Hypothalamus (tissue), 51 donors: Measurements from ENCODE around the gene ZNF837.
"Not testable (repeated sequence)": the region's sequence is repeated elsewhere in the genome, so short reads cannot be mapped to it uniquely, and the experiment has no call there.

Source experiments
- DNase-seq, 51 donors: peaks; one replicate each; lab custom pipeline; 2025; lab: John Stamatoyannopoulos, UW

ZNF837 gene

DNA sequence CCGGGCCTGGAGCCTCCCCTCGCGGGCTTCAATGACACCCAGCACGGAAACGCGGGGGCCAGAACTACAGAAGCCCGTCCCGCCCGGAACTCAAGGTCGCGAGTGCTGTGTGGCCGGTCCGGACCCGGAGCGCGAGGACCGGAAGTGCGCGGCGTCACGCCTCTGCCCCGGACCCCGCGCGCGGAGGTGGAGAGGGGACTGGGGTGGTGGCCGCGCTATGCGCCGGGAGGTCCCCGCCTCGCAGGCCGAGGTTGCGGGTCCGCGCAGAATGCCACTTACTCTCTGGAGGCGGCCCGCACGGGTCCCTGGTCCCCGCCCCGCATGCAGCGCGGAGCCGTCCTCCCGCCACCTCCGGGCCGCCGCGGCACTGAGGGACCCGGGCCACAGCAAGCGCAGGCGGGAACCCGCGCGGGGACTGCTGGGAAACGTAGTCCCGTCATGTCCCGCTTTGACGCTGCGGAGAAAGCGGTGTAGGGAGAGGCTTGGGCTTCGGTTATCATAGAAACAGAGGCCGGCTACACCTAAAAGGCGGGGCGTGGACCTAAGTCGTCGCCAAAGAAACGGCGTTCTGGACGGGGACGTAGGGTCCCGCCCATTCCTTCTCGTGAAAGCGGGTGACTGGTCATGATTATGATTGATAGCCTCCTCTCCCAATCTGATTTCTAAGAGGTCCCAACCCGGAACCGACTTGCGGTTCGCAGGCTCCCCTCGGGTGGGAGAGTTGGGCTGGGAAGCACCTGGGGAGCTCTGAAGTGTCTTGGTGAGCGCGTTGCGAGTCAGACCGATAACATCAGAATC lies at the start of gene ZNF837:
Gene ZNF837, minus strand, starts transcription at position 369 of the 798 bp plus-strand sequence. CDS start 11,698 bp downstream, outside the sequence.
- peak; percentile 80 to 99 (median 97) for DNase-seq

DNA sequence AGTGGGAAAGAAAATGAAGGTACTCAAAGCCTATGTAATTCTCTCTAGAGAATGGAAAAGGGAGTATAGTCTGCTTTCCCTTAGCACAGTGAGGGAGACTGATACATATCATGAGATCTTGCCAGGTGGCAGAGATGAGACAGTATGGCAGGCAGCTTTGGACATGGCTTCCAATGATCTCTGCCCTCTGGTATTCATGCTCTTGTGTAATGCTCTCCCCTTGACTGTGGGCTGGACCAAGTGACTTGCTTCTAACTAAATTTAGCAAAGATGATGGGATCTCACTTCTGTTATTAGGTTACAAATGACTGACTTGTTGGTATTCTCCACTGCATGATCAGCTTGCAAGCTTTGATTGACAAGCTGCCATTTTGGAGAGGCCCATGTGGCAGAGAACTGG lies 48.9 kb upstream of the ZNF837 start:
- no peak for DNase-seq

DNA sequence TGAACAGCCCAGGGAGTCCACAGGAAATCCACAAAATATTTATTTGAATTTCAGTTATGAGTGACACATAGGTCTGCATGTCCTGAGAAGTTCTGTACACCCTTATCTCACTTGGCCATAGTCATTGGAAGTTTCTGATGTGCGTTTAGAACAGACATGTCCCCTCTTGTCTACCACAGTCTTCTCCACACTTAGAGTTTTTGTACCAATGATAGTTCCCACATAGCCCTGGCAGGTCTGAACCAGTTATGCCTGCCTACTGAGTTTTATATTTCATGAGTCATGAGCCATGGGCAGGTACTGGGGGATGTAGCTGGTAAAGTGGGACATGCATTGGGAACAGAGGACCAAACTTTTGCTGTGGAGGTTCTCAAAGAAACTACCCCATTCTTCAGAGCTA lies 47.8 kb upstream of the ZNF837 start:
- no peak for DNase-seq

DNA sequence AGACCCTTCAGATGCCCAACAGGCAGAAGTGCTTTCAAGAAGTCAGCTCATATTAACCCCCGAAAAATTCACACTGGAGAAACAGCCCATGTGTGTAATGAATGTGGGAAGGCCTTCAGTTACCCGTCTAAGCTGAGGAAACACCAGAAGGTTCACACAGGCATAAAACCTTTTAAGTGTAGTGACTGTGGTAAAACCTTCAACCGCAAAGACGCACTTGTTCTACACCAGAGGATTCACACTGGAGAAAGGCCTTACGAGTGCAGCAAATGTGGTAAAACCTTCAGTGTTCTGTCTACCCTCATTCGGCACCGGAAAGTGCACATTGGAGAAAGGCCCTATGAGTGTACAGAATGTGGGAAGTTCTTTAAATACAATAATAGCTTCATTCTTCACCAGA lies 36.2 kb upstream of the ZNF837 start:
- DNase-seq, result no peak

DNA sequence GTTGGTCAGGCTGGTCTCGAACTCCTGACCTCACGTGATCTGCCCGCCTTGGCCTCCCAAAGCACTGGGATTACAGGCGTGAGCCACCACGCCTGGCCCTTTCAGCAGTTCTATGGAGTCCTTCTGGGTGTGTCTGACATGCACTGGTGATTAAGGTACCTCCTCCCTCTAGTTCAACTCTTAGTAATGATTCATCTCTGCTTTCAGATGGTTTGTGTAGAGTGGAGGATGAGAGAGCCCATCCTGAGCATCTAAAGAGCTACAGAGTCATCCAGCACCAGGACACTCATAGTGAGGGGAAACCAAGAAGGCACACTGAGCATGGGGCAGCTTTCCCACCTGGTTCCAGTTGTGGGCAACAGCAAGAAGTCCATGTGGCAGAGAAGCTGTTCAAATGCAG lies 35.8 kb upstream of the ZNF837 start:
- no peak for DNase-seq

DNA sequence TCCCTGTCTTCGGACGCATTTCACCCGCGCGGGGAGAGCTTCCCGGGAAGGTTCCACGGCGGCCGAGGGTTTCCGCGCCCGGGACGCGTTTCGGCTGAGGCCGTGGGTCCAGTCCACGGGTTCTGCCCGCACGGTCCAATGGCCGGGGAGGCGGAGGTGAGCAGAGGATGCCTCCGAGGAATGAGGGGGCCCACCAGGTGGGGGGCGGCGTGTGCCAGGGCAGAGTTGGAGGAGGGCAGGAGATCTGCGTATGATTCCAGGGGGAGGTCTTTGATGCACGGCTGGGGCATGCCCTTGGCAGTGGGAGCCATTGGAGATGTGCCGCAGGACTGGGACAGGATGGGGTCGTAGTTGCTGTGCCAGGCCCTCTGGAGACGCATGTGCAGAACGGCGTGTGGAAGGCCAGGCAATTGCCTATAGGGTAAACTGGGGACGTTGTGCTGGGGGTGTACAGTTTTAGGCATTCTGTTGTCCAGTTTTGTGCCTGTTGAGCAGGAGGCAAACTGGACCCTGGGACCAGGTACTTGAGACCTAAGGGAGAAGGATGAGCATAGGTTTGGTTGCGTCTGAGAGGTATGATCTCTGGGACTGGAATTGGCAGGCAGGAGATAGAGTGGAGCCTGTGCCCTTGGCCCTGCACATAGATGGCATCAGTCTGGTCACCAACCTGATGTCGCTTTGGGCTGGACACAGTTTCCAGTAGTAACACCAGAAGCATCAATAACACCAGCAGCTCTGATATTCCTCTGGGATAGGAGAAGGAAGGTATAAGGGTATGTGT lies 28.4 kb upstream of the ZNF837 start:
- DNase-seq, result peak in 7 of 51 donors; percentile 11 to 43 (median 28)

DNA sequence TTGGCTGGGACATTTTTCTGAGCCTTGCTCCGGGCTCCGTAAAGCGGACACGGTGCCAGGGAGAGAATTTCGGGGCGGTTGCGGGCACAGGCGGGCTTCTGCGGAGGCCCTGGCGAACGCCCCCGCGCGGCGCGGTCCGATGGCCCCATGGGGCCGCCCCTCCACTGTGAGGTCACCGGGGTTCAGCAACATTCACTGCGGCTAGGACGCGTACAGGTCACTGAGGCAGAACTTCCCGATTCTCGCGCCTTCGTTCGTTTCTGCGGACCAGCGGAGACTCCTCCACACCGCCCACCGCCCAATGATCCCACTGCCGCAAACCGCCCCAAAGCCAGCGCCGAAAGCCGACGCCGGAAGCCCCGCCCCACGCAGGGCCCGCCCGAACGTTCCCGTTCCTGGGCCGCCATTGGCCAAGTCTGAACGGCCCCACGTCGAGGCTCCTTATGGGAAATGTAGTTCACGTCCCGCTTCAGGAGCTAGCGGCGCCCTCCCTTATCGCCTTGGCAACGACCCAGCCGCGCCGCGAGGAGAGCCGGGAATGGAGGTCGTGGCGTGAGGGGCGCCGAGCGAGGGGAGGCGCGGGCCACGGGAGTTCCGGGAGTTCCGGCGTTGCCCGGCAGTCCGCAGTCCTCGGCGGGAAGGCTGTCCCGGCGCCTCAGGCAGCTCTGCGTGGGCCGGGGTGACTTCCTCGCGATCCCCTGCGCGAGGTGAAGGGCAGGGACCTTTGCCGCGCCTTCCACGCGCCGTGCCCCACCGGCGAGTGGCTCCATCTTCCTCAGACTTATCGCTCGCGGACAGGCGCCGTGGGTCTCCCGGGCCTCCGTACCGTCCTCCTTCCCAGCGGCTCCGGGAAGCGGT lies 27.6 kb upstream of the ZNF837 start, which contains the start of gene ZNF584:
Gene ZNF584, plus strand, starts transcription at position 498 of the 858 bp plus-strand sequence. CDS start 499 bp downstream, outside the sequence.
- DNase-seq, result peak; percentile 60 to 98 (median 93)

DNA sequence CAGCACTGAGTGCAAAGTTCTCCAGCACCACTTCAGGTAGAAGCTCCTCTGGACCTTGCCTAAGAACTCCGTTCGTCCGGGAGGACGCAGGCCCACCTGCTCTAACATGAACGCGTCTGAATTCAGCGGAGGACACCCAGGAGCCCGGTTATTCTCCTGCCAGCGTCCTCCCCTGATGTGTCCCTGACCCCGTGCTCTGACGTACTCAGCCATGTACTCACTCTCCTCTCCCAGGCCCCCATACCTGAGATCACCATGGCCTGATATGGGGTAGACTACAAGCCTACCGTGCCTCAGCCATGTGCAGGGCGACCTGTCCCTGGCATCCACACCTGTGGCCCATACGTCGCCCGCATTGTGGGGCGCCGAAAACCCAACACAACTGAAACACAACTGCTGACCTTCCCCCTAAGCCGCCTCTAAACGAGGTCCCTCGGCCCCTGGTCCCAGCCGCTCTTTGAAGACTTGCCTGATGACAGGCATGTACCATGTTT lies 26.9 kb upstream of the ZNF837 start:
- DNase-seq, result peak in 1 of 51 donors; percentile 53

DNA sequence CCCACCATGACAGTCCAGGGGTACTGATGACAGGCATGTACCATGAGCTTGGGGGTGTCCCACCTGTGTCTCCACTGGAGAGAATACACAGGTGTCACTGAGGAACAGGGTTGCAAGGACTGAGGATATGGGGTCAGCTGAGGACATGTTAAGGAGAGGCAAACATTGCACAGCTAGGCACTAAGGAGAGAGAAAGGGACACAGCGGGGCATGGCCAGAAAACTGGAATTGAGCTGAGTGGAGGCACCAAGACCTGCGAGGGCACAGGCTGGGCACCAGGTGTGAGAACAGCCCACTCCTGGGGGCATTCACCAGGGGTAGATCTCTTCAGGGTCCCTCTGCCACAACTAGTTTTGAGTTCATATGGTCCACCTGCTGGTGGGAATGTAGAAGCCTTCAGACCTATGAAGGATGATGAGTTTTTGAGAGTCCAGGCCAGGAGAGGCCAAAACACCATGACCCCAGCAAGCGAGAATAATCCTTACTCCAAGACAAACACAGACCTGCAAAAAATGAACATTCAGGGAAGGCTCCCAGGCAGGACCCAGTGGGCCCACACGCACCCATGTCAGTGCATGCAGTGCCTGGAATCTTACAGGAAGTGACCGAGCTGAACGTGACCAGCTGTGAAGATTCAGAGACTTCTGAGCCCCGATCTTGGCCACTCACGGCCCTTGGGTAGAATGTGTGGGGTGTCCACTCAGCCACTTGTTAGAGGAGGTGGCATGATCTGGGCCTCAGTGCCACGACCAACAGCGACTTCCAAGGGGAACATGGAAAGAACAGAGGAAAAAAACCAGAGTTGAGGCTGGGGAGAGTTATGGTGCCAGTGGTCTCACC lies 26.2 kb upstream of the ZNF837 start:
- no peak for DNase-seq

DNA sequence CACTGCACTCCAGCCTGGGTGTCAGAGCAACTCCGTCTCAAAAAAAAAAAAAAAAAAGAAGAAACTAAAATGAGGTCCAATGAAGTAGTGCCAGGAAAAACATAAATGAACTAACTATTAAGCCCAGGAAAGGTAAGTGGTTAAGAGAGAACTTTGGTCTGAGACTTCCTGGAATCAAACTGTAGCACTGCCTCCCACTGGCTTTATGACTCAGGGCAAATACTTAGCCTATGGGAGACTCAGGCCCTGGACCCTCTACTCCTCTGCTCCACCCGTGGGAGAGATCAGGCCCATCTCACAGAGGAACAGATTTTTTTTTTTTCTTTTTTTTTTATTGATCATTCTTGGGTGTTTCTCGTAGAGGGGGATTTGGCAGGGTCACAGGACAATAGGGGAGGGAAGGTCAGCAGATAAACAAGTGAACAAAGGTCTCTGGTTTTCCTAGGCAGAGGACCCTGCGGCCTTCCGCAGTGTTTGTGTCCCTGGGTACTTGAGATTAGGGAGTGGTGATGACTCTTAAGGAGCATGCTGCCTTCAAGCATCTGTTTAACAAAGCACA lies 23.2 kb upstream of the ZNF837 start:
- not testable (repeated sequence) for DNase-seq

DNA sequence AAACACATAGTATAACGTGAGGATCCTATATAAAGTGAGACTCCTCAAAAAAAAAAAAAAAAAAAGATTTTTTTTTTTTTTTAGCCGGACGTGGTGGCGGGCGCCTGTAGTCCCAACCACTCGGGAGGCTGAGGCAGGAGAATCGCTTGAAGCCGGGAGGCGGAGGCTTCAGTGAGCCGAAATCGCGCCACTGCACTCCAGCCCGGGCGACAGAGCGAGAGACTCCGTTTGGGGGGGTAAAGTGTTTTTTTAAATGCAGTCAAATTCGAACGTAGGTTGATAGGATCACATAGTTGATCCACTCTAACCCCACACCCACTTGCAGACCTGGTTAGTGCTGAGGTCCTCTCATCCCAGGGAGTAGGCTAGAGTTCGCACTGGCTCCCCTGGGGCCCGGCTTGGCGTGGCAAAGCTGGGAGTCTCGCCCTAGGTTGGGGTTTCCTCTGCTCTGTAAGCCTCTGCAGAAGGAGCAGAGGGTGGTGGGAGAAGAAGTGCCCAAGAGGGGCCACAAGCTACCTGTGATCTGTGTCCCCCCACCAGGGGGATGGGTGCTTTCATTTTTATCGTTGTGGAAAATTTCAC lies 21.1 kb upstream of the ZNF837 start:
- DNase-seq, result no peak

DNA sequence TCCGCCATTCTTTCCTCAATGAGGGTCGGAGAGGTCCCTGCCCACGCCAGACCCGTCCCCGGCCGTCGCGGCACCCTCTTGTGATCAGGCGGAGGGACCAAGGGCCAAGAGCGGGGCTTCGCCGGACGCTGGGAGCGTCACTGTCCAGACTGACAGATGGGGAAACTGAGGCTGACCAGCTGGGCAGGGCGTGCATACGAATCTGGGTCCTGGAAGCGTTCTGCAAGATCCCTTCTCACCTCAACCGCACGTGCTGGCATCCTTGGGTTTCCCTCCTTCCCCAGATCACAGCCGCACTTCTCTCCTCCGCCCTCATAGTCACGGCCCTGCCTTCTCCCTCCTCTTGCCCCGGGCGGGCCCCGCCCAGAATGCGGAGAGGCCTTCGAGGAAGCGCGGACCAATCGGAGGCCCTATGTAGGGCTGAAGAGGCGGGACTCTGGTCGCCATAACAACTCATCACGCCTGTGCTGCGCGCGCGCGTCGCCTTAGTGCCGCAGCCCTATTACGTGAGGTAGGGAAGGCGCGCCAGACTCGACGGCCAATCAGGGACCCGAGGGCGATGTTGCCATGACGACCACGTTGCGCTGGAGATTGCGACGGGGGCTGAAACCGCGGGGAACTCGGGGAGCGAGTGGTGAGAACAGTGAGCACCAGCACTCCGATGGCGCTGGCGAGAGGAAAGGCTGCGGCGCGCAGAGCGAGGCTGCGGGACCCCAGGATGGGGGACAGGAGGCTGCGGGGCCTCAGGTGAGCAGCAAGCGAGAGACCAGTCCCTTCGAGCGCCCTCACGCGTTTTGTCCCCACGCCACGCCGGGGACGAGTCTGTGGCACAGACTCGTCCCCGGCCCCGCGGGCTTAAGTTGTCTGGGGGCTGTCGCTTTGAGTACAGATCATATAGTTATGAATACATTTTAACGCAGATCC lies 20.3 kb upstream of the ZNF837 start:
- DNase-seq, result peak; percentile 48 to 100 (median 98)

DNA sequence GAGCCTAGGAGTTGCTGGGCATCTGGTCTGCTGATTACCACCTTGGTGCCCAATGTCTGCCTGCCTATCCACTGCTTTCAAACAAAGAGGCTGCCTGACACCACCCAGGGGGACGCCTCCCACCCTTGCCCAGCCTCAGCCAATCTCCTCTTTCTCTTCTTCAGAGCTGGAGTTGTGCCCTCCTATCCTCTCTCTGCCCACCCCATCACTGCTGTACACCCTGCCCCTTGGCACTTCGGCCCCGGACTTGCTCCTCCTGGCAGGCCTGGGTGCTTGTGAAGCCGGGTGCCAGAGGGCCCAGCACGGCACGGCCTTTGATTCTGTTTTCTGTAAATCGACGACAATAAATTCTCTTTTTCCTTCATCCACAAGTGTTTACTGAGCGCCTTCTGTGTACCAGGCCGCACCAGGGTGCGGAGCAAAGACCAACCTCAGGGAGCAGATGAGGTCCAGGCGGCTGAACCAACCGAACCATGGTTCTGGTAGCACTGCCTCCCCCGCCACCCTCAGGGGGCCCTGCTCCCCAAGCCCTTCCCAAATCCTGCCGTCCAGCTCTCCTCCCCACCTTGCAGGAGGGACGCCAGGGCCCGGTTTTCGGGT lies 19.6 kb upstream of the ZNF837 start:
- DNase-seq, result peak in 27 of 51 donors; percentile 9 to 61 (median 36)

DNA sequence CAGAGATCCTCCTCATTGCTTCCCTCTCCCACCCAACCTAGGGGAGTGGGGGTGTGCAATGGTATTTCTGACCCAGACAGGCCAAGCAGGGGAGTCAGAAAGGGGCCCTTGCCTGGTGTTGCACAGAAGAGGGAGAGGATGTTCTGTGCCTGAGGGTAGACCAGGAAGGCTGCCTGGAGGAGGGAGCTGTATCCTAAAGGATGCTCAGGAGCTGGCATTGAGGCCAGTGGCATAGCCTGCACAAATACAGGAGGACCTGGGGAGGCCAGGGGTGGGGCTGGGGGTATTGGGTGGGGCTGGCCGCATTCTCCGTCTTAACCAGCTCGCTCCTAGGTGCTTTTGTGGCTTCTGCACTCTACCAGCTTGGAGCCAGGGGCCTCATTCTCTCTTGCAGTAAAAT lies 19.1 kb upstream of the ZNF837 start:
- DNase-seq, result no peak

DNA sequence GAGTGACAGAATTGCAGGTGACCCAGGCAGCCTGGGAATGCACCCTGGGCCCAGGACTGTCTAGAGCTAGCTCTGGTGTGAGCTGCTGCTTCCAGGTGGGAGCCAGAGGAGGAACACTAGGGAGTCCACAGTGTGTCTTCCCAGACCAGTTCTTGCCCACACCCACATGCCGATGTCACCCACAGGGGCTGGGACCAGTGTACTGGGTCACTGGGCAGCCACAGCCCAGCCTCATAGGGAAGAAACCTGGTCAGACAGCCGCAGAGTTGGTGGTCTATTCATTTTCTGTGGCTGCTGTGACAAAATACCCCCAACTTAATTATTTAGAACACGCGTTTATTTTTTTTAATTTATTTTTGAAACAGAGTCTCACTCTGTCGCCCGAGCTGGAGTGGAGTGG lies 17.7 kb upstream of the ZNF837 start:
- DNase-seq, result no peak

DNA sequence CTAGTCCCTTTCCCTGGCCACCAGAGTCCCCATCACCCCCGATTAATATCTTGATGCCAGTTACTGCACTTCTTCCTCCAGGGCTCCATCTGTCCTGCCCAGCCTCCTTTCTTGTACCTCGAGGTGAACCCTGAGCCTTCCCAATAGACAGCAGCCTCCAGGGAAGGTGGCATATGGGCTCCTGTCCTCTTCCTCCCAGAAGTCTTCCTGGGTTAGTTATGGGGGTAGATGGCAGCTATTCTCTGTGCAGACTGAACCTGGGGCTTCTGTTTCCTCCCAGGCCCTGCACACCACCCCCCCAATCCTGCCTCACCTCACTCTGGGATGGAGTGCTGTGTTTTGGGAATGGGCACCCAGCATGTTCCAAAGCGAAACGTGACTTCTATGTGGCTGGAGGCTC lies 17.3 kb upstream of the ZNF837 start:
- no peak for DNase-seq

DNA sequence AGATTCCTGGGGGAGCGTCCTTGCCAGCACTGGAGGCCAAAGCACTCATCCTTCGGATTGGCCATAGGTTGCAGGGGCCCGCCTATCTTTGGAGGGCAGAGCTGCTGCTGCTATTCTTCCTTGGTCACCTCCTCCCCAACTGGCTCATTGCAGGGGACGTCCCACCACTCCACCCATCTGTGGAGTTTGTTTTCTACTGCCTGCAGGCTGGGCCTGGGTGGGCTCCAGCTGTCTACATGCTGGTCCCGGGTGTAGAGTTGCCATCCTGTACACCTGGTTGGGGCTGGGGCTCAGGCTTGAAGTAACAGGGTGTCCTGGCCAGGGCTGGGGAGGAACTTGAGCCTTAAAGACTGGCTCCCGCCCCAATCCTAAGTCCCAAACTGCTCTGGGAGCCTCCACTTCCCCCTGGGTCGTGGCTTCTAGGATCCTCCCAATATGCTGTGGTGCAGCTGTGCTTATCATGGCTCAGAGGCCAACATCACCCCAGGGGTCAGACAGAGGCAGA lies 16.8 kb upstream of the ZNF837 start:
- DNase-seq, result no peak
